Measurements from ENCODE around the gene SPECC1L. TPM values are rescaled to one million over a fixed set of nuclear protein-coding genes. Genes with fewer than 3 reads are reported as not detected.

Gene SPECC1L
- total RNA-seq, 1 experiment from 2014 or later, result 40.8 TPM

- no peak overlapping the region for H2AFZ ChIP-seq (ENCODE audit: low read depth, low read length, poor library complexity, severe bottlenecking)
- TF ChIP-seq ZBTB33 (IDR thresholded peaks at IDR 0.05; ENCODE audit: extremely low read depth, insufficient replicate concordance, low read length), result no peak
- no peak for TF ChIP-seq FOSL1 (IDR thresholded peaks at IDR 0.05; ENCODE audit: low read depth)
- TF ChIP-seq EGR1 (IDR thresholded peaks at IDR 0.05; ENCODE audit: low read depth), result no peak
- TF ChIP-seq, protein P1, sequence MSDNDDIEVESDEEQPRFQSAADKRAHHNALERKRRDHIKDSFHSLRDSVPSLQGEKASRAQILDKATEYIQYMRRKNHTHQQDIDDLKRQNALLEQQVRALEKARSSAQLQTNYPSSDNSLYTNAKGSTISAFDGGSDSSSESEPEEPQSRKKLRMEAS (IDR thresholded peaks at IDR 0.05), result no peak
- no peak for TF ChIP-seq POLR2A (IDR thresholded peaks at IDR 0.05; ENCODE audit: borderline replicate concordance, extremely low read depth, insufficient read depth, insufficient read length)
- no peak for TF ChIP-seq SP1 (IDR thresholded peaks at IDR 0.05; ENCODE audit: low read depth)
- no peak for TF ChIP-seq CBX3 (IDR thresholded peaks at IDR 0.05; ENCODE audit: low read depth)
- no peaks in the 10 kb centered on the region; the same call in 1 of the 2 replicates for H3K79me2 ChIP-seq (ENCODE audit: insufficient read depth, low read length)
- RAD21 ChIA-PET (ENCODE audit: low non-redundant PET in 1 of 2, low total read pairs in 2 of 2, uncharacterized antibody in 2 of 2, unreplicated experiment in 2 of 2), result no interaction called here
- peaks cover 26 to 38% of the 10 kb centered on the region in 2 experiments for H3K4me1 ChIP-seq (ENCODE audit: control insufficient read depth in 1 of 2, insufficient read depth in 2 of 2, low read length in 2 of 2)
- H4K20me1 ChIP-seq (ENCODE audit: insufficient read depth), result peaks cover 10% of the 10 kb centered on the region
- H3K9me3 ChIP-seq (ENCODE audit: control insufficient read depth in 1 of 2, insufficient read depth in 1 of 2, low read depth in 1 of 2, low read length in 2 of 2), result no peaks in the 10 kb centered on the region
- no peak overlapping the region for H3K9ac ChIP-seq (ENCODE audit: low read length)
- POLR2A ChIA-PET, result no interaction called here
- ATAC-seq (no peak), DNase-seq (ENCODE audit: low read depth, low spot score) (no peak)
- no peaks in the 10 kb centered on the region for H3K9me2 ChIP-seq (ENCODE audit: insufficient read depth)
- CTCF ChIA-PET, result no interaction called here
- intact Hi-C loops (cut with micrococcal nuclease), result no loop called here
- H3K4me3 ChIP-seq (replicated peaks in 1 of 2; ENCODE audit: low read depth in 1 of 2, low read length in 2 of 2), result no peak overlapping the region
- no peaks in the 10 kb centered on the region for H3K27me3 ChIP-seq (ENCODE audit: insufficient read depth, low read length)
- no TSS peak for BruUV-seq (replicated peaks)
- H3K4me2 ChIP-seq (ENCODE audit: low read length), result no peak overlapping the region
- peaks cover 0 to 11% of the 10 kb centered on the region in 2 experiments; a peak in 2 of 4 replicates for H3K36me3 ChIP-seq (ENCODE audit: control insufficient read depth in 1 of 2, insufficient read depth in 2 of 2, low read length in 2 of 2)
- H3K27ac ChIP-seq (ENCODE audit: low read depth, low read length), result no peak overlapping the region
These were observed 134.1 kb downstream of the SPECC1L start for GRCh38 chr22:24404561-24405275.
